Measurements from ENCODE around the gene FMN1.

FMN1 gene

GRCh38 chr15:32923176-32923575, 271.3 kb downstream of the FMN1 start:
- Histone ChIP-seq H3K9ac (ENCODE audit: low read depth, low read length) (no peak overlapping the region), H3K4me1 (ENCODE audit: insufficient read depth, low read length) (peaks cover 13% of the 10 kb centered on the region; the same call in 1 of the 2 replicates), H3K4me3 (ENCODE audit: low read length) (no peak overlapping the region), H3K36me3 (ENCODE audit: insufficient read depth, low read length) (no peaks in the 10 kb centered on the region), H3K27ac (ENCODE audit: low read depth, low read length) (no peak overlapping the region), H3K27me3 (ENCODE audit: insufficient read depth, low read length) (no peaks in the 10 kb centered on the region), H3K9me3 (ENCODE audit: insufficient read depth, low read depth, low read length) (no peaks in the 10 kb centered on the region)
- 92% methylated on average over 5 of the region's 5 CpGs for WGBS

GRCh38 chr15:32922541-32922940, 272.0 kb downstream of the FMN1 start:
- no peak overlapping the region for H3K9ac ChIP-seq (ENCODE audit: low read depth, low read length)
- no peaks in the 10 kb centered on the region for H3K27me3 ChIP-seq (ENCODE audit: insufficient read depth, low read length)
- H3K9me3 ChIP-seq (ENCODE audit: insufficient read depth, low read depth, low read length) = no peaks in the 10 kb centered on the region
- no peak overlapping the region for H3K27ac ChIP-seq (ENCODE audit: low read depth, low read length)
- 81% methylated on average over 3 of the region's 3 CpGs for WGBS
- H3K36me3 ChIP-seq (ENCODE audit: insufficient read depth, low read length) = no peaks in the 10 kb centered on the region
- H3K4me1 ChIP-seq (ENCODE audit: insufficient read depth, low read length) = peaks cover 18% of the 10 kb centered on the region; the same call in 1 of the 2 replicates
- no peak overlapping the region for H3K4me3 ChIP-seq (ENCODE audit: low read length)

GRCh38 chr15:32919749-32920414, 274.6 kb downstream of the FMN1 start:
- H3K4me3 ChIP-seq (ENCODE audit: low read length) = no peak overlapping the region
- no peak overlapping the region for H3K9ac ChIP-seq (ENCODE audit: low read depth, low read length)
- H3K27ac ChIP-seq (ENCODE audit: low read depth, low read length) = no peak overlapping the region
- H3K9me3 ChIP-seq (ENCODE audit: insufficient read depth, low read depth, low read length) = no peaks in the 10 kb centered on the region
- no peaks in the 10 kb centered on the region for H3K27me3 ChIP-seq (ENCODE audit: insufficient read depth, low read length)
- peaks cover 18% of the 10 kb centered on the region; the same call in 1 of the 2 replicates for H3K4me1 ChIP-seq (ENCODE audit: insufficient read depth, low read length)
- WGBS = 88% methylated on average over 5 of the region's 5 CpGs
- no peaks in the 10 kb centered on the region for H3K36me3 ChIP-seq (ENCODE audit: insufficient read depth, low read length)

- no peaks in the 10 kb centered on the region for H3K27me3 ChIP-seq (ENCODE audit: insufficient read depth, low read length)
- no peak overlapping the region for H3K27ac ChIP-seq (ENCODE audit: low read depth, low read length)
- WGBS = 55% methylated on average over 4 of the region's 4 CpGs
- peaks cover 18% of the 10 kb centered on the region; the same call in 1 of the 2 replicates for H3K4me1 ChIP-seq (ENCODE audit: insufficient read depth, low read length)
- no peaks in the 10 kb centered on the region for H3K9me3 ChIP-seq (ENCODE audit: insufficient read depth, low read depth, low read length)
- H3K36me3 ChIP-seq (ENCODE audit: insufficient read depth, low read length) = no peaks in the 10 kb centered on the region
- no peak overlapping the region for H3K9ac ChIP-seq (ENCODE audit: low read depth, low read length)
- no peak overlapping the region for H3K4me3 ChIP-seq (ENCODE audit: low read length)
Measured at GRCh38 chr15:32918547-32918946, 276.0 kb downstream of the FMN1 start.

GRCh38 chr15:32910839-32911238, 283.7 kb downstream of the FMN1 start:
- 90% methylated on average over 2 of the region's 3 CpGs for WGBS
- Histone ChIP-seq H3K4me3 (ENCODE audit: low read length) (no peak overlapping the region), H3K9me3 (ENCODE audit: insufficient read depth, low read depth, low read length) (no peaks in the 10 kb centered on the region), H3K27ac (ENCODE audit: low read depth, low read length) (no peak overlapping the region), H3K9ac (ENCODE audit: low read depth, low read length) (no peak overlapping the region), H3K36me3 (ENCODE audit: insufficient read depth, low read length) (no peaks in the 10 kb centered on the region), H3K27me3 (ENCODE audit: insufficient read depth, low read length) (no peaks in the 10 kb centered on the region), H3K4me1 (ENCODE audit: insufficient read depth, low read length) (peaks cover 8% of the 10 kb centered on the region; the same call in 1 of the 2 replicates)

- WGBS = 92% methylated on average over 2 of the region's 2 CpGs
- H3K9me3 ChIP-seq (ENCODE audit: insufficient read depth, low read depth, low read length) = no peaks in the 10 kb centered on the region
- H3K9ac ChIP-seq (ENCODE audit: low read depth, low read length) = no peak overlapping the region
- H3K36me3 ChIP-seq (ENCODE audit: insufficient read depth, low read length) = no peaks in the 10 kb centered on the region
- H3K27ac ChIP-seq (ENCODE audit: low read depth, low read length) = no peak overlapping the region
- H3K27me3 ChIP-seq (ENCODE audit: insufficient read depth, low read length) = no peaks in the 10 kb centered on the region
- no peak overlapping the region for H3K4me3 ChIP-seq (ENCODE audit: low read length)
- H3K4me1 ChIP-seq (ENCODE audit: insufficient read depth, low read length) = peaks cover 8% of the 10 kb centered on the region; the same call in 1 of the 2 replicates
Measured at GRCh38 chr15:32909431-32909830, 285.1 kb downstream of the FMN1 start.

- no peaks in the 10 kb centered on the region for H3K9me3 ChIP-seq (ENCODE audit: insufficient read depth, low read depth, low read length)
- 89% methylated on average over 4 of the region's 4 CpGs for WGBS
- peaks cover 8% of the 10 kb centered on the region; the same call in 1 of the 2 replicates for H3K4me1 ChIP-seq (ENCODE audit: insufficient read depth, low read length)
- no peak overlapping the region for H3K27ac ChIP-seq (ENCODE audit: low read depth, low read length)
- H3K4me3 ChIP-seq (ENCODE audit: low read length) = no peak overlapping the region
- no peaks in the 10 kb centered on the region for H3K27me3 ChIP-seq (ENCODE audit: insufficient read depth, low read length)
- no peak overlapping the region for H3K9ac ChIP-seq (ENCODE audit: low read depth, low read length)
- no peaks in the 10 kb centered on the region for H3K36me3 ChIP-seq (ENCODE audit: insufficient read depth, low read length)
Measured at GRCh38 chr15:32908872-32909271, 285.6 kb downstream of the FMN1 start.

GRCh38 chr15:32908135-32908801, 286.2 kb downstream of the FMN1 start:
- WGBS = 82% methylated on average over 4 of the region's 5 CpGs
- no peak overlapping the region for H3K9ac ChIP-seq (ENCODE audit: low read depth, low read length)
- no peak overlapping the region for H3K27ac ChIP-seq (ENCODE audit: low read depth, low read length)
- no peaks in the 10 kb centered on the region for H3K27me3 ChIP-seq (ENCODE audit: insufficient read depth, low read length)
- no peak overlapping the region for H3K4me3 ChIP-seq (ENCODE audit: low read length)
- no peaks in the 10 kb centered on the region for H3K9me3 ChIP-seq (ENCODE audit: insufficient read depth, low read depth, low read length)
- H3K4me1 ChIP-seq (ENCODE audit: insufficient read depth, low read length) = peaks cover 8% of the 10 kb centered on the region; the same call in 1 of the 2 replicates
- no peaks in the 10 kb centered on the region for H3K36me3 ChIP-seq (ENCODE audit: insufficient read depth, low read length)

GRCh38 chr15:32905481-32905880, 289.0 kb downstream of the FMN1 start:
- Histone ChIP-seq H3K36me3 (ENCODE audit: insufficient read depth, low read length) (no peaks in the 10 kb centered on the region), H3K27me3 (ENCODE audit: insufficient read depth, low read length) (no peaks in the 10 kb centered on the region), H3K27ac (ENCODE audit: low read depth, low read length) (no peak overlapping the region), H3K4me3 (ENCODE audit: low read length) (no peak overlapping the region), H3K9me3 (ENCODE audit: insufficient read depth, low read depth, low read length) (no peaks in the 10 kb centered on the region), H3K4me1 (ENCODE audit: insufficient read depth, low read length) (peaks cover 20% of the 10 kb centered on the region), H3K9ac (ENCODE audit: low read depth, low read length) (no peak overlapping the region)
- 99% methylated on average over 4 of the region's 4 CpGs for WGBS

- Histone ChIP-seq H3K4me1 (ENCODE audit: insufficient read depth, low read length) (peaks cover 30% of the 10 kb centered on the region), H3K9ac (ENCODE audit: low read depth, low read length) (no peak overlapping the region), H3K4me3 (ENCODE audit: low read length) (no peak overlapping the region), H3K9me3 (ENCODE audit: insufficient read depth, low read depth, low read length) (no peaks in the 10 kb centered on the region), H3K27ac (ENCODE audit: low read depth, low read length) (no peak overlapping the region), H3K27me3 (ENCODE audit: insufficient read depth, low read length) (no peaks in the 10 kb centered on the region), H3K36me3 (ENCODE audit: insufficient read depth, low read length) (no peaks in the 10 kb centered on the region)
- WGBS = 94% methylated on average over 2 of the region's 2 CpGs
Measured at GRCh38 chr15:32904448-32904847, 290.1 kb downstream of the FMN1 start.

- no peaks in the 10 kb centered on the region for H3K36me3 ChIP-seq (ENCODE audit: insufficient read depth, low read length)
- WGBS = 78% methylated on average over 9 of the region's 10 CpGs
- H3K4me1 ChIP-seq (ENCODE audit: insufficient read depth, low read length) = peaks cover 34% of the 10 kb centered on the region
- no peaks in the 10 kb centered on the region for H3K9me3 ChIP-seq (ENCODE audit: insufficient read depth, low read depth, low read length)
- no peak overlapping the region for H3K27ac ChIP-seq (ENCODE audit: low read depth, low read length)
- H3K4me3 ChIP-seq (ENCODE audit: low read length) = no peak overlapping the region
- no peaks in the 10 kb centered on the region for H3K27me3 ChIP-seq (ENCODE audit: insufficient read depth, low read length)
- no peak overlapping the region for H3K9ac ChIP-seq (ENCODE audit: low read depth, low read length)
Measured at GRCh38 chr15:32903591-32904290, 290.8 kb downstream of the FMN1 start.
